Ovary (tissue), 9 donors: Measurements from ENCODE around the gene PRR29. TPM values are rescaled to one million over a fixed set of nuclear protein-coding genes. Genes with fewer than 3 reads are reported as not detected.

Experiments
- DNase-seq, 5 donors: peaks; one replicate each; pipeline ENCODE4 v3.0.0-alpha.2; 2019 to 2020
- H3K27ac ChIP-seq, 2 donors: fragments of 200-600 bp; one replicate each; pipeline versions ENCODE4 v1.5.1 to v1.8.0; 2019 to 2022
- H3K27me3 ChIP-seq: fragments of 200-600 bp; one replicate; pipeline ENCODE4 v1.8.0; 2022
- H3K36me3 ChIP-seq: fragments of 200-600 bp; sonication (generic); one replicate; pipeline ENCODE4 v1.5.1; 2019
- H3K4me1 ChIP-seq: one replicate; pipeline ENCODE4 v1.8.1; 2013; ENCODE audit warnings: mild to moderate bottlenecking, moderate library complexity; ENCODE audit not compliant: insufficient read depth
- H3K4me3 ChIP-seq: fragments of 200-600 bp; sonication (generic); one replicate; pipeline ENCODE4 v1.5.1; 2017
- H3K9me3 ChIP-seq, 2 donors: fragments of 200-600 bp in 1 of 2; sonication (generic) in 1 of 2; one replicate each; pipeline versions ENCODE4 v1.5.1 to v1.8.1; 2013 to 2019; ENCODE audit warnings: mild to moderate bottlenecking in 1 of 2, moderate library complexity in 1 of 2
- EP300 ChIP-seq: sonication (generic); formaldehyde crosslinking; IDR thresholded peaks from one replicate; pipeline ENCODE4 v1.6.1; 2017; ENCODE audit warnings: antibody characterized with exemption
- POLR2A ChIP-seq: fragments of 450-650 bp; IDR thresholded peaks from one replicate; pipeline ENCODE4 v1.6.1; 2017; ENCODE audit warnings: antibody characterized with exemption, mild to moderate bottlenecking, moderate library complexity
- WGBS, 3 donors: extraction: QIAGEN DNeasy Blood & Tissue Kit in 1 of 3; methylation state at CpG; one replicate each; pipeline versions ENCODE4 v1.1.5 to v1.1.7; 2013 to 2017; 5-methylcytosine and 5-hydroxymethylcytosine counted together
- intact Hi-C, 4 donors: fragments of 100-400 bp; cut with DNase I; formaldehyde crosslinking; loops; one replicate each; pipeline versions ENCODE4 v1.11.0 to v1.15.1; 2022 to 2023
- polyA plus RNA-seq, 2 donors: library from polyadenylated mRNA; stranded (reverse); fragments of 200-250 nt in 1 of 2; fragments of 350-450 nt in 1 of 2; fragmentation: Illumina TruSeq in 1 of 2; extraction: RNeasy Lipid Tissue Mini Kit (QIAGEN cat#74804) in 1 of 2; gene quantifications; one replicate each; pipeline ENCODE4 v1.2.3, GENCODE V29; 2013 to 2014
- total RNA-seq, 7 donors: library from RNA; depleted of rRNA in 2 of 7; stranded (reverse); fragments of >200 nt in 2 of 7; fragmentation: NEBNext Ultra II Directional in 3 of 7; extraction: Animal tissue kit (Norgen Biotek cat#: 25700) in 3 of 7; gene quantifications; one replicate each; pipeline versions ENCODE4 v1.1.0 to v1.2.4, GENCODE V29; 2016 to 2023
- TF ChIP-seq, protein P1 (sequence below), 3 donors: fragments of 450-650 bp in 2 of 3; fragments of 200-600 bp in 1 of 3; IDR thresholded peaks; one replicate each; pipeline versions ENCODE4 v1.5.1 to v1.8.0; 2016 to 2022; ENCODE audit warnings: antibody characterized with exemption in 3 of 3, mild to moderate bottlenecking in 1 of 3
- donor health status: DM: no; HTN: no; CAD: no; lungs with moderate emphysema.
- donor health status: DM: no; HTN: no; CAD: no.
- donor health status: Bipolar disorder and iron deficiency.
- donor health status: DM: yes; HTN: yes; CAD: no.
- donor health status: DM: no; HTN: no; CAD: no.
- donor health status: DM: yes; HTN: yes; CAD: no.

The PRR29 gene
- total and polyA plus RNA-seq, 9 donors, result 0.05 to 58.5 (median 1.8) TPM; not detected in 1

DNA sequence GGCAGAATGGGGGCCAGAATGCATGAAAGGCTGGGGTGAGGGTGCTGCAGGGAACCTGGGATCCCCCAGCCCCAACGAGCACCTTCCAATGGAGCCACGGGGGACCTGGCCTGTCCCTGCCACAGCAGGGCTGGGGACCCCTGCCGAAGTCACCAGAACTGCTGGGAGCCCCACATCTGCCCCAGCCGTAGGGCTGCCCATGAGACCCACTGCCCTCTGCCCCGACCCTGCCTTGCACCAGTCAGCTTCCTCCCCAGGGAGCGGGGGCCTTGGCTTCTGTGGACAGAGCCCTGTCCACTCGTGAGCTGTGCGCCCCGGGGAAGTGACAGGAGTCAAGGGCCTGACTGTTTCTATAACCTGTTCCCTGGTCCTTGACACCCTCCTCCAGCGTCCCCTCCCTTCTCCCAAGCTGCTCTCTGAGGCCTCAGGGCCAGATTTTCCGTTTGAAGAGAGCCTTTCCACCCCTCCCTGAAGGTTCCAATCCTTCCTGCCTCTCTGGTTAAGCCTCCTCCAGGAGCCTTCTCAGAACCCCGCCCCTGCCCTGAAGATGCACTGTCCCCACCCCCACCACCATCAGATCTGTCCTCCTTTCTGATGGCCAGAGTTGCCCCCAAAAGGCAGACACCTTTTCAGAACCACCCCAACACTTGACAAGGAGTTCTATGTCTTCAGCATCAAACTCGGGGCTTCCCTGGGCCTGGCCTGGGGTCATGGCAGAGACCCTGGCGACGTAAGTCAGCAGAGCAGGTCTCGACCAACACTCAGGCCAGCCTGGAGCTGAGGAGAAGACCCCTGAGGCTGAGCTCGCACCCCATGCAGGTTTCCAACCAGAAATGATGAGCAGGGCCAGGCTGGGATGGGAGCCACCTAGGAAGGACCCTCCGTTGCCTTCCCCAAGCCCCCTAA is 10.7 kb upstream of the PRR29 start:
- peaks cover 9% of the 10 kb centered on the region for H3K4me1 ChIP-seq

DNA sequence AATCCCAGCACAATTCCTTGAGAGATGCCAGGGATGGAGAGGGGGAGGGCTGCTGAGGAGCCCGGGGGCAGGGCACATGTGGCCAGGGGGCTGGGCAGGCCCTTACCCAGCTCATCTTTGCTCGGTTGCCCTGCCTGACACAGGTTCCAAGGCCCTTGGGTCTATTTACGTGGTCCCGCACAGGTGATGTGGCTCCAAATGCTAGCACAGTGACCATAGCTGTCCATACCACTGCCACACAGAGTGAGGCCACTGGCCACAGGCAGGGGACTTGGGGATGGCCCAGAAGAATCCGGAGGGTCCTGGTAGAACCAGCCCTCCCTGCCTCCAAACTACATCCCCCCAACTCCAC is 10.0 kb upstream of the PRR29 start:
- WGBS, 3 donors, result 93 to 96% (median 94%) methylated on average over 5 of the region's 5 CpGs
- peaks cover 9% of the 10 kb centered on the region for H3K4me1 ChIP-seq
- TF ChIP-seq POLR2A (no peak), EP300 (no peak)
- TF ChIP-seq, protein P1, sequence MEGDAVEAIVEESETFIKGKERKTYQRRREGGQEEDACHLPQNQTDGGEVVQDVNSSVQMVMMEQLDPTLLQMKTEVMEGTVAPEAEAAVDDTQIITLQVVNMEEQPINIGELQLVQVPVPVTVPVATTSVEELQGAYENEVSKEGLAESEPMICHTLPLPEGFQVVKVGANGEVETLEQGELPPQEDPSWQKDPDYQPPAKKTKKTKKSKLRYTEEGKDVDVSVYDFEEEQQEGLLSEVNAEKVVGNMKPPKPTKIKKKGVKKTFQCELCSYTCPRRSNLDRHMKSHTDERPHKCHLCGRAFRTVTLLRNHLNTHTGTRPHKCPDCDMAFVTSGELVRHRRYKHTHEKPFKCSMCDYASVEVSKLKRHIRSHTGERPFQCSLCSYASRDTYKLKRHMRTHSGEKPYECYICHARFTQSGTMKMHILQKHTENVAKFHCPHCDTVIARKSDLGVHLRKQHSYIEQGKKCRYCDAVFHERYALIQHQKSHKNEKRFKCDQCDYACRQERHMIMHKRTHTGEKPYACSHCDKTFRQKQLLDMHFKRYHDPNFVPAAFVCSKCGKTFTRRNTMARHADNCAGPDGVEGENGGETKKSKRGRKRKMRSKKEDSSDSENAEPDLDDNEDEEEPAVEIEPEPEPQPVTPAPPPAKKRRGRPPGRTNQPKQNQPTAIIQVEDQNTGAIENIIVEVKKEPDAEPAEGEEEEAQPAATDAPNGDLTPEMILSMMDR (IDR thresholded peaks at IDR 0.05), result no peak
- no peaks in the 10 kb centered on the region for H3K36me3 ChIP-seq
- H3K27me3 ChIP-seq, result no peaks in the 10 kb centered on the region
- H3K4me3 ChIP-seq, result no peak overlapping the region
- no peak for DNase-seq
- intact Hi-C loops, result no loop called here
- no peaks in the 10 kb centered on the region for H3K9me3 ChIP-seq
- H3K27ac ChIP-seq, result no peak overlapping the region

More for the DNA sequence above, 10.7 kb upstream of the PRR29 start:
- intact Hi-C loops, result no loop called here
- 75 to 83% (median 79%) methylated on average over 18 of the region's 18 CpGs for WGBS, 3 donors
- TF ChIP-seq EP300, result no peak
- TF ChIP-seq POLR2A, result no peak
- TF ChIP-seq, protein P1 (IDR thresholded peaks at IDR 0.05), result no peak
- DNase-seq, result no peak
- no peaks in the 10 kb centered on the region for H3K36me3 ChIP-seq
- H3K27me3 ChIP-seq, result no peaks in the 10 kb centered on the region
- H3K9me3 ChIP-seq, result no peaks in the 10 kb centered on the region
- H3K27ac ChIP-seq, result no peak overlapping the region
- no peak overlapping the region for H3K4me3 ChIP-seq

DNA sequence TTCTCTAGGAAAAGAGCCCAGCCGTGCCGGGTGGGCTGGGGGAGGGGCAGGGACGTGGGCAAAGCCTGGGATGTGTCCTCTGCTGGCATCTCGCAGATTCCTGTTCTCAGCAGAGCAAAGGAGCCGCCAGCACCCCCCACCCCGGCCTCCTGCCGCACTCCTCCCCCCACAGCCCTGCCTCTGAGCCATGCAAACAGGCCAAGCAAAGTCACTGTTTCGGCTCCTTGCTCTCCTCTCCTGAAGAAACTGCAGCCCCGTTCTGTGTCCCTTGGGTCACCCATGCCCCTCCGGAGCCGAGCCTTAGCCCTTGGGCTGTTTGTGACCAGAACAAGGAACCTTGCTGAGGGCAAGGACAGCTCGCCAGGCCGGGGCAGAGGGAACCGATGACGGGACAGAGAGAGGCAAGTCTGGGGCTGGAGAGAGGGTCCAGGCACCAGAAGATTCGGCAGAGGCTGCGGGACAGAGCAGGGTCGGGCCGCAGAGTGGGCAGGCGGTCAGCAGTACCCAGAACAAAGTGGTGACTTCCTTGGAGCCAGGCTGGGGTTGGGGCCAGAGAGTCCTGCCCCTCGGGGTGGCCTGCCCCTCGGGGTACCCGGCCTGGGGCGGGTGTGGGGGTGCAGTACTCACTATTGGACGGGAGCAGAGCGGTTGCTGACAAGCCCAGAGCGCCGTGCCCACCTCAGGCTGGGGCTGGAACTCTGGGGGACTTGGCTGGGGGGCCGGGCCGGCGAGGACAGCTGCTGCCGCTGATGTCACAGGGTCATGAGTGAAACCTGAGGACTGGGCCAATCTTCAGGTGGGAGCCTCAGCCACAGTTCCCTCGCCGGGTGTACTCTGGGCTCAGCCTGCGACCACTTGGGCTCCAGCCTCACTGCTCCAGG is 9.2 kb upstream of the PRR29 start:
- peak in 1 of 5 donors; percentile 55 for DNase-seq

More for the DNA sequence above, 9.2 kb upstream of the PRR29 start:
- Histone ChIP-seq H3K4me3 (no peak overlapping the region), H3K9me3 (no peaks in the 10 kb centered on the region), H3K36me3 (no peaks in the 10 kb centered on the region), H3K27me3 (no peaks in the 10 kb centered on the region), H3K27ac (no peak overlapping the region), H3K4me1 (peaks cover 9% of the 10 kb centered on the region)
- intact Hi-C loops, result no loop called here
- WGBS, 3 donors, result 48 to 54% (median 49%) methylated on average over 29 to 35 of the region's 35 CpGs
- TF ChIP-seq POLR2A, result no peak
- TF ChIP-seq, protein P1 (IDR thresholded peaks at IDR 0.05), result no peak
- no peak for TF ChIP-seq EP300
